OCI-LY3 (cell line): Measurements from ENCODE around the gene SLC16A6.

Experiments
- H2AFZ ChIP-seq: fragments of 200-600, 300-600 bp; shearing (Covaris generic); 2 replicates; pipeline ENCODE4 v1.6.0; 2014; ENCODE audit warnings: antibody characterized with exemption, low read depth, low read length
- H3K27ac ChIP-seq: fragments of 200-600, 300-600 bp; sonication (generic); 2 replicates; pipeline ENCODE4 v1.5.1; 2014; ENCODE audit warnings: mild to moderate bottlenecking, low read length, moderate library complexity, mixed read lengths
- H3K27me3 ChIP-seq: fragments of 200-600, 300-600 bp; sonication (generic); 2 replicates; pipeline ENCODE4 v1.6.1; 2014; ENCODE audit warnings: low read depth, low read length, mixed read lengths
- H3K36me3 ChIP-seq: fragments of 200-600, 300-600 bp; sonication (generic); replicated peaks from 2 replicates; pipeline ENCODE3; 2014; ENCODE audit warnings: low read depth, low read length, mixed read lengths
- H3K4me1 ChIP-seq: fragments of 300-600, 200-600 bp; sonication (generic); 2 replicates; pipeline ENCODE4 v1.6.1; 2014; ENCODE audit warnings: low read length, mixed read lengths
- H3K4me2 ChIP-seq: fragments of 200-600, 300-600 bp; sonication (generic); 2 replicates; pipeline ENCODE4 v1.6.1; 2014; ENCODE audit warnings: low read length, mixed read lengths
- H3K4me3 ChIP-seq: fragments of 300-600, 200-600 bp; sonication (generic); 2 replicates; pipeline ENCODE4 v1.5.1; 2014; ENCODE audit warnings: antibody characterized with exemption, mild to moderate bottlenecking, low read length, moderate library complexity
- H3K79me2 ChIP-seq: fragments of 300-600, 200-600 bp; shearing (Covaris generic); 2 replicates; pipeline ENCODE4 v1.6.1; 2014; ENCODE audit warnings: mild to moderate bottlenecking, low read length, mixed read lengths
- H3K9ac ChIP-seq: fragments of 300-600, 200-600 bp; shearing (Covaris generic); 2 replicates; pipeline ENCODE4 v1.6.0; 2014; ENCODE audit warnings: mild to moderate bottlenecking, low read length, moderate library complexity
- H3K9me3 ChIP-seq: fragments of 200-600, 300-600 bp; shearing (Covaris generic); 2 replicates; pipeline ENCODE4 v1.6.1; 2014; ENCODE audit warnings: low read length, mixed read lengths; ENCODE audit not compliant: insufficient read depth
- H4K20me1 ChIP-seq: fragments of 200-600, 300-600 bp; sonication (generic); 2 replicates; pipeline ENCODE4 v1.6.1; 2016; ENCODE audit warnings: low read length, mixed read lengths; ENCODE audit not compliant: insufficient read depth
- CTCF ChIP-seq: fragments of 200-600, 300-600 bp; sonication (generic); IDR thresholded peaks from 2 replicates; pipeline ENCODE4 v1.5.1; 2014; ENCODE audit warnings: antibody characterized with exemption, low read length, low read depth
- EZH2phosphoT487 ChIP-seq: fragments of 200-600 bp; shearing (Covaris generic); IDR thresholded peaks from 2 replicates; pipeline ENCODE4 v1.6.1; 2018; ENCODE audit warnings: antibody characterized with exemption, mixed run types, low read depth

The SLC16A6 gene

DNA sequence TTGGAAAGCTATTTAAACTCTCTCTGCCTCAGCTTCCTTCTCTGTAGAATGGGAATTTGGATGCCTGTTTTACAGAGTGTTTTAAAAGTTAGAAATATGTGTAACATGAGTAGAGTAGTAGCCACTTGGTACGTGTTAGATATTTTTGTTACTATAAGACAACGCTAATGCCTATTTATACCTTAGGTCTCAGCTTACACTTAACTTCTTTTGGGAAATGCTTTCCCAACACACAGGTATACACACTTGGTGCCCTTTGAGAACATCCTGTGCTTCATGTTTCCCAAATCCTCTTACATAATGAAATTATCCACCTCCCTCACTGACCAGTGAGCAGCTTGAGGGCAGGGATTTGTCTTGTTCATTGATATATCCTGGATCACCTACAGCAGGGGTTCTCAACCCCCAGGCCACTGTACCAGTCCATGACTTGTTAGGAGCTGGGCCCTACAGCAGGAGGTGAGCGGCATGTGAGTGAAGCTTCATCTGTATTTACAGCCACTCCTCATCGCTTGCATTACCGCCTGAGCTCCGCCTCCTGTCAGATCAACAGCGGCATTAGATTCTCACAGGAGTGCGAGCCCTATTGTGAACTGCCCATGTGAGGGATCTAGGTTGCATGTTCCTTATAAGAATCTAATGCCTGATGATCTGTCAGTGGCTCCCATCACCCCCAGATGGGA, 33.9 kb upstream of the SLC16A6 start:
- Histone ChIP-seq H3K27ac (no peak overlapping the region), H3K4me1 (peaks cover 28% of the 10 kb centered on the region), H3K4me3 (no peak overlapping the region), H3K9ac (no peak overlapping the region), H2AFZ (no peak overlapping the region), H3K4me2 (no peak overlapping the region), H4K20me1 (no peaks in the 10 kb centered on the region), H3K36me3 (no peaks in the 10 kb centered on the region), H3K27me3 (no peaks in the 10 kb centered on the region), H3K79me2 (no peaks in the 10 kb centered on the region), H3K9me3 (no peaks in the 10 kb centered on the region)
- TF ChIP-seq CTCF: no peak
- no peak for TF ChIP-seq EZH2phosphoT487

DNA sequence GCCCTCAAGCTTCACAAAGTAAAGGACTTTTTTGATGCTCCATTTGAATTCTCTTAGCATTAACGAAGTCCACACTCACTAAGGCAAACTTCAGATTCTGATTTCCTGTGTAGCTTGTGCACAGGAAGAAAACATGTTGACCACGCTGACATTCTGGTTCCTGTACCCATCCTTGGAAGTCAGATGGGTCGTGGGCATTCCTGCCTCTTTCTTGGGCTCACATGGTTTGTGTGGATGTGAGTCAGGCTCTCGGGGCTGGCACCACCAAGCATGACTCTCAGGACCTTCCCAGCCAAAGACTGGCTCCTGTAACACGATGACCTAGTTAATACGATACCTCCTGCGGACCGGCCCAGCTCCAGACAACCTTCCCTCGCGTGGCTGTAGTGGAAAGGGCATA, 33.2 kb upstream of the SLC16A6 start:
- TF ChIP-seq EZH2phosphoT487: no peak
- no peak for TF ChIP-seq CTCF
- Histone ChIP-seq H3K36me3 (no peaks in the 10 kb centered on the region), H2AFZ (no peak overlapping the region), H4K20me1 (no peaks in the 10 kb centered on the region), H3K27ac (no peak overlapping the region), H3K27me3 (no peaks in the 10 kb centered on the region), H3K4me2 (no peak overlapping the region), H3K4me1 (peaks cover 34% of the 10 kb centered on the region), H3K9ac (no peak overlapping the region), H3K9me3 (no peaks in the 10 kb centered on the region), H3K4me3 (no peak overlapping the region), H3K79me2 (no peaks in the 10 kb centered on the region)

DNA sequence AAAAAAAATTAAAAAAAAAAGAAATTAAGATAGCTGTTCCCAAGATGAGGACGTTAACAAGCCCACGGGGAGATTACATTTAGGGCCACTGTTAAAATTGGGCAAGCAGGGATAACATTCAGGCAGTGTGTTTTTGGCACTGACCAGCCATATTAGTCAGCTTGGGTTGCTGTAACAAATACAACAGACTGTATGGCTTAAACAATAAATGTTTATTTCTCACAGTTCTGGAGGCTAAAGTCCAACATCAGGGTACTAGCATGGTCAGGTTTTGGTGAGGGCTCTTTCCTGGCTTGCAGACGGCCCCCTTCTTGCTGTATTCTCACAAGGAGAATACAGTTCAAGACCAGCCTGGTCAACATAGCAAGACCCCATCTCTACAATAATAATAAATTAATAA, 31.7 kb upstream of the SLC16A6 start:
- TF ChIP-seq CTCF: no peak
- no peak for TF ChIP-seq EZH2phosphoT487
- Histone ChIP-seq H2AFZ (no peak overlapping the region), H3K4me1 (peaks cover 47% of the 10 kb centered on the region), H3K4me3 (no peak overlapping the region), H3K4me2 (no peak overlapping the region), H3K9me3 (no peaks in the 10 kb centered on the region), H3K79me2 (no peaks in the 10 kb centered on the region), H3K27me3 (no peaks in the 10 kb centered on the region), H3K36me3 (no peaks in the 10 kb centered on the region), H3K9ac (no peak overlapping the region), H4K20me1 (no peaks in the 10 kb centered on the region), H3K27ac (no peak overlapping the region)

GRCh38 chr17:68321556-68321954, 30.6 kb upstream of the SLC16A6 start:
- TF ChIP-seq EZH2phosphoT487 (no peak), CTCF (no peak)
- peak overlapping the region; percentile 40 for H3K27ac ChIP-seq
- H4K20me1 ChIP-seq: no peaks in the 10 kb centered on the region
- H3K36me3 ChIP-seq: no peaks in the 10 kb centered on the region
- no peak overlapping the region for H2AFZ ChIP-seq
- H3K9ac ChIP-seq: no peak overlapping the region; the same call in 1 of the 2 replicates
- no peaks in the 10 kb centered on the region for H3K27me3 ChIP-seq
- no peak overlapping the region for H3K4me3 ChIP-seq
- peak overlapping the region; percentile 42 for H3K4me2 ChIP-seq
- peaks cover 56% of the 10 kb centered on the region for H3K4me1 ChIP-seq
- no peaks in the 10 kb centered on the region for H3K79me2 ChIP-seq
- H3K9me3 ChIP-seq: no peaks in the 10 kb centered on the region
